Aorta (tissue), 5 donors: ENCODE data around the gene SKI. TPM values are rescaled to one million over a fixed set of nuclear protein-coding genes. Genes with fewer than 3 reads are reported as not detected.

Source experiments
- ATAC-seq: fragments of 200-7000 bp; cut with Tn5 transposase; one replicate; pipeline ENCODE4 v1.9.1; 2022; ENCODE audit warnings: moderate library complexity; ENCODE audit not compliant: low FRiP score
- DNase-seq, 2 donors: peaks; one replicate each; pipeline ENCODE4 v3.0.0-alpha.2; 2020
- H3K27ac ChIP-seq, 2 donors: one replicate each; pipeline ENCODE4 v1.5.1; 2013; ENCODE audit warnings: low read length in 2 of 2, mild to moderate bottlenecking in 2 of 2, moderate library complexity in 2 of 2, control low read depth in 1 of 2, inconsistent platforms in 1 of 2, low read depth in 1 of 2
- H3K27me3 ChIP-seq, 2 donors: one replicate each; pipeline ENCODE4 v1.6.1; 2013; ENCODE audit warnings: control low read depth in 1 of 2, low read length in 1 of 2, mild to moderate bottlenecking in 1 of 2, moderate library complexity in 1 of 2; ENCODE audit not compliant: insufficient read depth in 2 of 2, control insufficient read depth in 1 of 2
- H3K36me3 ChIP-seq, 2 donors: one replicate each; pipeline ENCODE4 v1.6.1; 2013; ENCODE audit warnings: control low read depth in 1 of 2, low read length in 1 of 2, mild to moderate bottlenecking in 1 of 2; ENCODE audit not compliant: insufficient read depth in 2 of 2, control insufficient read depth in 1 of 2
- H3K4me1 ChIP-seq, 2 donors: one replicate each; pipeline ENCODE4 v1.6.1; 2013; ENCODE audit warnings: low read length in 2 of 2, control low read depth in 1 of 2, mild to moderate bottlenecking in 1 of 2, moderate library complexity in 1 of 2; ENCODE audit not compliant: insufficient read depth in 2 of 2, control insufficient read depth in 1 of 2
- H3K4me3 ChIP-seq, 2 donors: one replicate each; pipeline ENCODE4 v1.5.1; 2013; ENCODE audit warnings: low read length in 2 of 2, control low read depth in 1 of 2, mild to moderate bottlenecking in 1 of 2
- H3K9me3 ChIP-seq: one replicate; pipeline ENCODE4 v1.6.1; 2013; ENCODE audit warnings: mild to moderate bottlenecking, low read length; ENCODE audit not compliant: control insufficient read depth
- WGBS, 2 donors: extraction: QIAGEN DNeasy Blood & Tissue Kit; methylation state at CpG; one replicate each; pipeline ENCODE4 v1.1.7; 2013; 5-methylcytosine and 5-hydroxymethylcytosine counted together
- intact Hi-C, 2 donors: fragments of 100-400 bp; cut with DNase I; formaldehyde crosslinking; loops; one replicate each; pipeline versions ENCODE4 v1.14.2 to v1.15.0; 2022
- polyA plus RNA-seq, 2 donors: library from polyadenylated mRNA; stranded (reverse); fragments of 200-250 nt; gene quantifications; one replicate each; pipeline ENCODE4 v1.2.3, GENCODE V29; 2013
- total RNA-seq, 2 donors: library from RNA; stranded (reverse); fragmentation: NEBNext Ultra II Directional; extraction: Animal tissue kit (Norgen Biotek cat#: 25700); gene quantifications; one replicate each; pipeline ENCODE4 v1.2.1, GENCODE V29; 2021
- donor health status: healthy with polysubstance abuse.
- donor health status: Bipolar disorder and iron deficiency.
- donor health status: DM: no; HTN: no; CAD: no.
- donor health status: DM: no; HTN: no; CAD: no.
- donor health status: DM: yes; HTN: yes; CAD: no.

SKI gene
- total and polyA plus RNA-seq, 4 donors = 20.7 to 129 (median 74.1) TPM

DNA sequence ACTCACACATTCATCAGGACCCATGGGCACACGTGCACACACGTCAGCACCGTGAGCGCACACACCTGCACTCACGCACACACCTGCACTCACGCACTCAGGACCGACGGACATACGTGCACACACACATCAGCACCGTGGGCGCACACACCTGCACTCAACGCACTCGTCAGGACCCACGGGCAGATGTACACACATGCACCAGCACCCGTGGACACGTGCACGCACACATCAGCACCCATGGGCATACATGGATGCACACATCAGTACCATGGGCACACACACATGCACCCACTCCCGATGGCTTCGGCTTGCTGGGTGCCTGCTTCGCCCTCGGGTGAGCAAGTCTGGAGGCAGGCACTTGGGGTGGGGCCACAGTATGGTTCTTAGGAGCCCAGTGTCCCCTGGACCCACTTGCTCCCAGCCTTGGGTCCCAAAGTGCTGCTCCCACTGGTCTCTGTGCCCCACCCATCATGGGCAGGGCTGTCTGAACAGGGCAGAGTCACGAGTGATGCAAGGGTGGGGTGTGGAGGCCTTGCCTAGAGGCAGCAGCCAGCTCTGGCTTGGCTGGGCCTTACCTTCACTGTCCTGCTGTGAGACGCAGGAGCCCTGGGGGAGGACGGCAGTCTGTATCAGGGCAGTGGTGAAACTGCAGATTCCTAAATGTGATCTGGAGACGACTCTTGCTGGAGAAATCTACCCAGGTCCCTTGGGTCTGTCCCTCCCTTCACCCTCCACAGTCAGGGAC lies 49.8 kb downstream of the SKI start:
- H3K27ac ChIP-seq = peak overlapping the region in 1 of 2 donors; percentile 4
- H3K27me3 ChIP-seq = no peaks in the 10 kb centered on the region
- DNase-seq (no peak), ATAC-seq (no peak)
- intact Hi-C loops = loop anchor here in 1 of 2 donors (5.0 kb wide), 1 partner anchor 46 kb away; no protein-coding TSS in a partner anchor
- no peaks in the 10 kb centered on the region for H3K4me1 ChIP-seq
- 80 to 81% methylated on average over 25 of the region's 25 CpGs for WGBS, 2 donors
- no peak overlapping the region for H3K4me3 ChIP-seq
- no peaks in the 10 kb centered on the region for H3K9me3 ChIP-seq
- H3K36me3 ChIP-seq = no peaks in the 10 kb centered on the region

DNA sequence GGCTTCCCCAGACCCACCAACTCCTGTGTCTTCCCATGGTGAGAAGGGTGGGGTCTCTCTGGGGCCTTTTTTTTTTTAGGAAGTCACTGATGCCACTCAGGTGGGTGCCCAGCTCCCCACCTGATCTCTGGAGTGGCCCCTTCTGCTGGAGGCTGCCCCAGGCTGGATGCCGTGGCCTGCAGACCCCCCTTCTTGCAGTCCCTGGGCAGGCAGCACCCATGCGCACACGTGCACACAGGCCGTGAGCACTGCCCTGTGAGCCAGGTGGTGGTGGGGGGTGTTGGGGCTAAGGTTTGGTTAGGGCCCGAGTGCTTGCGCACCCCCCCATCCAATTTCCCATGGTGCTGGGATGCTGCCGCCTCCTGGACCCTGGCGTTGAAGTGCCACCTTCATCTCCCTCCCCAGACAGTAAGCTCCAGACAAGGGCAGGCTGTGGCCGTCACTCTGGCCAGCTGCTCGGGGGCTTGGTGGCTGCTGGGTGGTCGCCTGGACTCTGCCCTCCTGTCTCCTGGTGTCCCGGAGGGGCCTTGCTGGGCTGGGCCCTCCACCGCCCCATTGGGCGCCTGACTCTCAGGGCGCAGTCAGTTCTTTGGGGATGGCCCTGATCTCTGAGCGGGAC lies 50.6 kb downstream of the SKI start:
- no peaks in the 10 kb centered on the region for H3K27me3 ChIP-seq
- H3K27ac ChIP-seq = peak overlapping the region in 1 of 2 donors; percentile 68
- 26 to 28% methylated on average over 16 of the region's 16 CpGs for WGBS, 2 donors
- no peak for DNase-seq
- intact Hi-C loops = loop anchor here in 1 of 2 donors (5.0 kb wide), 1 partner anchor 46 kb away; no protein-coding TSS in a partner anchor
- H3K4me3 ChIP-seq = no peak overlapping the region
- no peaks in the 10 kb centered on the region for H3K9me3 ChIP-seq
- no peaks in the 10 kb centered on the region for H3K36me3 ChIP-seq
- peak; percentile 12 for ATAC-seq
- H3K4me1 ChIP-seq = no peaks in the 10 kb centered on the region

DNA sequence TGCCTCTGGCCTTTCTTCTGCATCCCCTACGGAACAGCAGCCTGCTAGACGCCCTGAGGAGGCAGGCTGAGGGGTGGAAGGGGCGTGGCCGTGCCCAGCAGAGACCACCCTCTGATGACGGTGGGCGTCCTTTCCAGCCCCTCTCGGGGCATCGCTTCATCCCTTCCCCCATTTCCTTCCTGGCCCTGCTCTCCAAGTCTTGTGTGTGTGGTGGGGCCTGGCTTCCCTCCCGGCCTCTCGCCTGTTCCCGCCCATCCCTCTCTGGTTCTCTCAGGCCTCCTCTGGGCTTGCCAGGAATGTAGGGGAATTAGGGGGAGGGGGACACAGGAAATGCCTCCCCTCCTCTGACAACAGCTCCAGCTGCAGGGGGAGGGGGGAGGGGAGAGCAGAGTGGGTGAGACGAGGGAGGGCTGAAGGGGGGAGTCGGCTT lies 51.1 kb downstream of the SKI start:
- peak overlapping the region in 1 of 2 donors; percentile 68 for H3K27ac ChIP-seq
- H3K27me3 ChIP-seq = no peaks in the 10 kb centered on the region
- ATAC-seq = peak; percentile 67
- no peak overlapping the region for H3K4me3 ChIP-seq
- no peaks in the 10 kb centered on the region for H3K4me1 ChIP-seq
- intact Hi-C loops = loop anchor here in 1 of 2 donors (5.0 kb wide), 1 partner anchor 47 kb away; no protein-coding TSS in a partner anchor
- WGBS, 2 donors = 4 to 11% methylated on average over 11 to 13 of the region's 13 CpGs
- H3K36me3 ChIP-seq = no peaks in the 10 kb centered on the region
- H3K9me3 ChIP-seq = no peaks in the 10 kb centered on the region
- peak in 1 of 2 donors; percentile 91 for DNase-seq

DNA sequence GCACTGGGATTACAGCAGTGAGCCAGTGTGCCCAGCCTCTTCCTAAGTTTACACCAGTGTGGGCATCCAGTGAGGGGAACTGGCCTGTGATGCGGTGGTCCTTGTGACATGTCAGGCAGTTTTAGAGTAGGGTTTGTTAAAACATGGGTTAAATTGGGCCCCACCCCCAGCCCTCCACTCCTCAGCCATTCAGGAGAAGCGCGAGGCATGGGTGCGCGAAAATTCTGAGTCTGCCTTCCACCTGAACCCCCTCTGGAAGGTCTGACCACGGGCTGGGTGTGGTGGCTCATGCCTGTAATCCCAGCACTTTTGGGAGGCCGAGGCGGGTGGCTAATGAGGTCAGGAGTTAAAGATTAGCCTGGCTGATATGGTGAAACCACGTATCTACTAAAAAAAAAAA lies 51.7 kb downstream of the SKI start:
- intact Hi-C loops = loop anchor here in 1 of 2 donors (5.0 kb wide), 1 partner anchor 48 kb away; no protein-coding TSS in a partner anchor
- H3K27ac ChIP-seq = peak overlapping the region in 1 of 2 donors; percentile 0
- H3K36me3 ChIP-seq = no peaks in the 10 kb centered on the region
- H3K4me3 ChIP-seq = no peak overlapping the region
- no peaks in the 10 kb centered on the region for H3K4me1 ChIP-seq
- no peak for DNase-seq
- no peaks in the 10 kb centered on the region for H3K9me3 ChIP-seq
- ATAC-seq = no peak
- 41 to 50% methylated on average over 9 of the region's 9 CpGs for WGBS, 2 donors
- H3K27me3 ChIP-seq = no peaks in the 10 kb centered on the region

DNA sequence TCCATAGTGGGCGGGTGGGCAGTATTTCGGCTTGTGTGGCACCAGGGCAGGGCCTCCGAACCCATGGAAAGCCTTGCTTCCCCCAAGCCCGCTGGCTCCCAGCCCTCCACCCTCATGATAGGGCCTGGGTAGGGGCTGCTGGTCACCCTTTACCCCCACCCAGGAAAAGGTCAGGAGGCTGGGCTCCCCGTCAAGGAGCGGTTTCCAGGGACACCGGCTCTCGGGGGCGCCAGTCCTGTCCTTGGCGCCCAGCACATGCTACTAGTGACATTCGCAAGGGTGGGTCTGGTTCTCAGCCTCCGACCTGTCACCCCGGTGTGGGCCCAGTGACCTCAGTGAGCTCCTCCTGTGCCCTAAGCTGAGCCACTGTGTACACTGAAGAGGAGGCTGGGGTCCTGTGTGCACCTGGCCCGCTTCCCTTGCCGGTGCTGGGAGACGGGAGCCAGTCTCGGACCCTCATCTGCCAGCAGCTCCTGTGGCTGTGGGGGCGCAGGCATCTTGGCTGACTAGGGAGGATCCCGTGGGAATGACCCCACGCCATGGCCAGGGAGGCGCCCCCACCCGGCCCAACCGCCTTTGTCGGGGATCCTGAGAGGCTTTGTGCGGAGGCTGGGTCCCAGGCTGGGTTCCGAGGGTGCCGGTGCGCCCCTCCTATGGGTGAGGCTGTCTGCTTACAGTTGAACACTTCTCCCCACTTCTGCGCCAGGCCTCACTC lies 54.6 kb downstream of the SKI start:
- 88% methylated on average over 29 of the region's 29 CpGs for WGBS, 2 donors
- Histone ChIP-seq H3K27ac (no peak overlapping the region), H3K4me1 (no peaks in the 10 kb centered on the region), H3K4me3 (no peak overlapping the region), H3K27me3 (no peaks in the 10 kb centered on the region), H3K36me3 (no peaks in the 10 kb centered on the region), H3K9me3 (no peaks in the 10 kb centered on the region)
- ATAC-seq (no peak), DNase-seq (no peak)
- intact Hi-C loops = no loop called here

DNA sequence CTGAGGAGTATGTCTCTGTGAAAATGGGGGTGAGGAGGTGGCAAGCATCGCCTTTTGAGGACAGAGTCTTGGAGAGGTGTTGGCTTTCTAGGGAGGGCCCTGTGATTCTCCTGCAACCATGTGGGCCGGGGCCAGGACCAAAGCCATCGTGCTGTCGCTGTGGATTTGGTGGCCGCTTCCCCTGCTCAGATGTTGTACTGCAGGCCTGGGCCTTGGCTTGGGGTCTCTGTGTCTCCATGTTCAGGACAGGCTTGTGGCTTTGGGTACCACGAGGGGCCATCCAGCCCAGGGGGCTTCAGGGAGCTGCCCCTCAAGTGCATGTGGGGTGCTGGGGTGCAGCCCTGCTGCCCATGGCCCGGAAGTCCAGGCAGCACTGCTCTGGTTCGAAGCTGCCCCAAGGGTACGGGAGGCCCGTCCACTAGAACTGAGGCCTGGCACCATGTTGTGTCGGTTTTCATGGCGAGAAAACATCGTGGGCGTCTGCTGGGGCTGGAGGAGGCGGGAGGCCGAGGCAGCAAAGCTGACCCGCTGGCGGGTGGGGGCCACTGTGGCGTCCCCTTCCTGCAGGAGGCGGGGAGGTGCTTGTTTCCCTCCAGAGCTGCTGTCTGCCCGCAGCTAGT lies 55.4 kb downstream of the SKI start:
- DNase-seq = no peak
- H3K36me3 ChIP-seq = no peaks in the 10 kb centered on the region
- no peak overlapping the region for H3K4me3 ChIP-seq
- H3K9me3 ChIP-seq = no peaks in the 10 kb centered on the region
- no peaks in the 10 kb centered on the region for H3K4me1 ChIP-seq
- intact Hi-C loops = no loop called here
- H3K27ac ChIP-seq = no peak overlapping the region
- WGBS, 2 donors = 78 to 79% methylated on average over 21 of the region's 21 CpGs
- ATAC-seq = no peak
- H3K27me3 ChIP-seq = no peaks in the 10 kb centered on the region

DNA sequence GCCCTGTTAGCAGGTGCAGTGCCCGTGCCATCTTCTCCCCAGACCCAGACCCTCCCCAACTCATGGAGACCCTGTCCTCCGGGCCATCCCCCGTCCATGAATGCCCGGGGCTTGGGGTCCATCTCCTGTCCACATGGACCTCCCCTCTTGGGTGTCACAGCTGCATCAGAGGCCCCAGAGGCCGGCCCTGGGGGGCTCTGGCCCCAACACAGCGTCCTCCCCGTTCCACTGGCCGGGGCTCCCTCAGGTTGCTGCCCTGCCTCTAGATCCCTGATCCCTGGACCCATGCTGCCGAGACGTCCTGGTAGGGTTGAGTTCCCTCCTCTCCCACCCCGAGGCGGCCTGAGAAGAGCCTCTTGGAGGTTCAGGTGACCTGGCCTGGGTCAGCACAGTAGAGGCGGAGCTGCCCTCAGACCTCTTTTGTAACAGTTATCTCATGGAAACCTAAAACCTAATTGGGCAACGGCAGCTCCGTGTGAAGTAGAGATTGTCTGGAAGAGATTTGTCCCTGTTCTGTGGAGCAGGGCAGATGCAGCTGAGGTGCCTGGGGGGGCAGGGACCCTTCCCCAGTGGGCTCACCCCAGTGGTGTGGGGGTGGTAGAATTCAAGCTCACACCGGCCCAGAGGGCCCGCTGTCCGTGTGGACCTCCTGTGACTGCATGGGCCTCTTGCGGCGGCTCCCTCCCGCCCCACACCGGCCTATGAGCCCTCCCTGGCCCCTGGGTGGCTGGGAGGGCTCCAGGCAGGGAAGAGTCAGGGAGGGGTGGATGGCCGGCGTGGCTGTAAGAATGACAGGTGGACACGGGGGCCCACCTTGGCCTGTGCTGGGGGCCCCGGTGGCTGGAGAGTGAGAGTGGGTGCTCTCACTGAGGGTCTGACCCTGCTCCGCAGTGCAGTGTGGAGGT lies 56.1 kb downstream of the SKI start:
- ATAC-seq (peak; percentile 26), DNase-seq (no peak)
- H3K27ac ChIP-seq = no peak overlapping the region
- H3K4me3 ChIP-seq = no peak overlapping the region
- H3K9me3 ChIP-seq = no peaks in the 10 kb centered on the region
- no peaks in the 10 kb centered on the region for H3K4me1 ChIP-seq
- H3K27me3 ChIP-seq = no peaks in the 10 kb centered on the region
- WGBS, 2 donors = 70 to 78% methylated on average over 25 to 27 of the region's 27 CpGs
- H3K36me3 ChIP-seq = no peaks in the 10 kb centered on the region
- intact Hi-C loops = no loop called here

DNA sequence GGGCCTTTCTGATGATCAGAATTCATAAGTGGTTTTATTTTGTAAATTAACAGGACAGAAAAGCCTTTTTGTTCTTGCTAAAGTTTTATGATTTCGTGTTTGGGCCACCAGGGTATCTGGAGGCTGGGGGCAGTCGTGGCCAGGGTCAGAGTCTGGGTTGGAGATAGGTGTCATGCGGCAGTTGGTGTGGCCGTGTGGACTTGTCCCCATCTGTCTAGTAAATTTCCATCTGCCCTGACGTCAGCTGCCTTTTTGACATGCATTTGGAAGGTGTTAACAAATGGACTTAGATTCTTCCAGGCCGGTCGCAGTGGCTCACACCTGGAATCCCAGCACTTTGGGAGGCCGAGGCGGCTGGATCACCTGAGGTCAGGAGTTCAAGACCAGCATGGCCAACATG lies 56.8 kb downstream of the SKI start:
- H3K27ac ChIP-seq = no peak overlapping the region
- WGBS, 2 donors = 84 to 87% methylated on average over 9 of the region's 9 CpGs
- no peak for ATAC-seq

More for the DNA sequence above, 56.8 kb downstream of the SKI start:
- Histone ChIP-seq H3K36me3 (no peaks in the 10 kb centered on the region), H3K27me3 (no peaks in the 10 kb centered on the region), H3K4me1 (no peaks in the 10 kb centered on the region), H3K4me3 (no peak overlapping the region), H3K9me3 (no peaks in the 10 kb centered on the region)
- intact Hi-C loops = no loop called here
- no peak for DNase-seq
